ENCODE results near the gene PXDN. TPM values are rescaled to one million over a fixed set of nuclear protein-coding genes. Genes with fewer than 3 reads are reported as not detected.

Gene PXDN
- total and polyA plus RNA-seq, 10 of the 15 experiments (the other 5 are each of a cell fraction or from before 2014, with no cell fraction given): 0.12 to 0.69 (median 0.23) TPM; not detected in 5

- ATAC-seq: no peak
- in situ Hi-C loops (cut with MboI) (no loop called here), intact Hi-C loops (cut with micrococcal nuclease; ENCODE audit: unreplicated experiment) (no loop called here)
- WGBS (ENCODE audit: insufficient coverage, insufficient replicate concordance, low lambda C conversion rate, missing lambda C conversion rate): 28% methylated on average over 6 of the region's 6 CpGs
- no peak for DNase-seq (ENCODE audit: low read depth, low spot score)
- H3K4me1 ChIP-seq (ENCODE audit: control insufficient read depth, insufficient read depth, low read length): no peaks in the 10 kb centered on the region
- no peaks in the 10 kb centered on the region for H4K20me1 ChIP-seq (ENCODE audit: control insufficient read depth, insufficient read depth)
- no peaks in the 10 kb centered on the region; the same call in 2 of the 3 replicates for H3K9me3 ChIP-seq (replicated peaks; ENCODE audit: control insufficient read depth, insufficient read depth, low read length)
- no peak overlapping the region for H3K4me2 ChIP-seq (ENCODE audit: control insufficient read depth, insufficient read depth)
- H3K27me3 ChIP-seq (replicated peaks in 1 of 2; ENCODE audit: control insufficient read depth in 2 of 2, insufficient read depth in 2 of 2, low read length in 1 of 2): no peaks in the 10 kb centered on the region
- no peaks in the 10 kb centered on the region for H3K79me2 ChIP-seq (ENCODE audit: control insufficient read depth, insufficient read depth, low read length)
- ChIA-PET SMC1A (ENCODE audit: uncharacterized antibody, unreplicated experiment) (no interaction called here), POLR2A (no interaction called here), CTCF (no interaction called here), RAD21 (ENCODE audit: unreplicated experiment) (no interaction called here)
- no peak for FAIRE-seq
- H3K9ac ChIP-seq (ENCODE audit: control insufficient read depth, insufficient read depth, low read length): no peak overlapping the region
- no peak overlapping the region for H3K27ac ChIP-seq (ENCODE audit: control insufficient read depth, insufficient read depth)
- H3K4me3 ChIP-seq: no peak overlapping the region
- BruUV-seq (replicated peaks): no TSS peak
- no peaks in the 10 kb centered on the region for H3K36me3 ChIP-seq (ENCODE audit: control insufficient read depth in 2 of 2, insufficient read depth in 2 of 2, low read length in 1 of 2)
- no peak for TF ChIP-seq ESRRA (IDR thresholded peaks at IDR 0.05; ENCODE audit: low read length)
- TF ChIP-seq RELB (IDR thresholded peaks at IDR 0.05; ENCODE audit: low read depth): no peak
- TF ChIP-seq CREB1 (IDR thresholded peaks at IDR 0.05; ENCODE audit: low read depth): no peak
- no peak for TF ChIP-seq ZNF622 (IDR thresholded peaks at IDR 0.05)
- no peak for TF ChIP-seq TBL1XR1 (IDR thresholded peaks at IDR 0.05; ENCODE audit: low read depth, low read length)
- TF ChIP-seq NFYB (IDR thresholded peaks at IDR 0.05; ENCODE audit: insufficient read depth, low read depth, low read length): no peak
- no peak for TF ChIP-seq EP300 (IDR thresholded peaks at IDR 0.05; ENCODE audit: borderline replicate concordance in 1 of 2, control insufficient read depth in 1 of 2, low read depth in 2 of 2, low read length in 2 of 2)
- TF ChIP-seq BCLAF1 (IDR thresholded peaks at IDR 0.05): no peak
- no peak for TF ChIP-seq POLR2AphosphoS5 (IDR thresholded peaks at IDR 0.05; ENCODE audit: low read length)
- no peak for TF ChIP-seq YBX1 (IDR thresholded peaks at IDR 0.05)
- no peak overlapping the region for H2AFZ ChIP-seq (ENCODE audit: control insufficient read depth, low read depth, low read length)
Measured at GRCh38 chr2:1594123-1594372, 150.3 kb downstream of the PXDN start.

Data from GM12878 (cell line).